HG03103 (cell line): Measurements from ENCODE around the gene C10orf95.

Source experiments
- ATAC-seq: cut with Tn5 transposase; IDR thresholded peaks from one replicate; pipeline ENCODE4 v1.9.1; 2021; ENCODE audit warnings: low read depth; ENCODE audit not compliant: unreplicated experiment

The C10orf95 gene

DNA sequence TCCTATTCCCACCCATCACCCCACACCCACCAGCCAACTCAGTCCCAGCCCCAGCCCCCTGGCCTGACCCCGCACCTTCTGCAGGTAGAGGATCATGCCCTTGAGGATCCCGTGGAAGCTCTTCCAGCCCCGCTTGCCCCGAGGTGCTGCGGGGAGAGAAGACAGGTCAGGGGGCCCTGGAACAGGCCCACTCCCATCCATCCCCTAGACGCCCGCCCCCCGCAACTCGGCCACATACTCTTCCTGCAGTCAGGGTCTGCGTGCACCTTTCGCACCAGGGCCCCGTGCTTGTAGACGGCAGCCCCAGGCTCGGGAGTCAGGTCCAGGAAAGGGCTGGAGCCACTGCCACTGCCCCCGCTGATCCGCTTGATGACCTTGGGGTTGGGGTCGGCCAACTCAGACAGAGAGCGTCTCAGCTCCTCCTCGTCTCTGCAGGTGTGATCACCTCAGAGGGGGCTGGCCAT lies 46.2 kb downstream of the C10orf95 start:
- no peak for ATAC-seq

DNA sequence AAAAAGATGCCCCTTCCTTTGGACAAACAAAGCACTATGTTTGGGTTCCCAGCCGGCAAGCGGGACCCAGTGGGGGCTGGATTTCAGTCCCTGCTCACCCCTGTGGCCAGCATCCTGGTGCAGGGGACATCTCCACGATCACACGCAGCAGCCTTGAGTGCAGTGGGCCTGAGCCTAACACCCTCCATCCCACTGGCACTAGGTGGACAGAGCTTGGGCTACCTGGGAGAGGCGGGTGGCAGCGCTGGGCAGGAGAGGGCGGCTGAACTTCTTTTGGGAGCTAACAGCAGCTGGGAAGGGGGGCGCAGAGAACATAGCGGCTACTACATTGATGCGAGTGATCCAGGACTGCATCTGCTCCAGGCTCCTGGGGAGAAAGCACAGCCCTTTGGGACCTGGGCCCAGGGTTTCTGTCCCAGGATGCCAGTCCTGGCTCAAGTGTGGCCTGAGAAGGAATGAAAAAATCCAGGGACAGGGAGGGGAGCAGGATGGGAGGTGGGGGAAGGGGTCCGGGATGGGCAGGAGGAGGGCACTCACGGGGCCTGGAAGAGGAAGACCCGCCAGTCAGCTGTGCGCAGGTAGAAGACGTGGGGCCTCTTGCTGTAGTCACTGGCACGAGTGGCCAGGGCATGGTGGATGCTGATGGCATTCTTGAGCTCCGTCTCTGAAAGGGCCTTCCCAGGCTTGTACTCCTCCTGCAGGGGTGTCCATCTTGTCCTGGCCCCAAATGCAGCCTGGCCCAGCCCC lies 46.8 kb downstream of the C10orf95 start:
- ATAC-seq, result no peak

DNA sequence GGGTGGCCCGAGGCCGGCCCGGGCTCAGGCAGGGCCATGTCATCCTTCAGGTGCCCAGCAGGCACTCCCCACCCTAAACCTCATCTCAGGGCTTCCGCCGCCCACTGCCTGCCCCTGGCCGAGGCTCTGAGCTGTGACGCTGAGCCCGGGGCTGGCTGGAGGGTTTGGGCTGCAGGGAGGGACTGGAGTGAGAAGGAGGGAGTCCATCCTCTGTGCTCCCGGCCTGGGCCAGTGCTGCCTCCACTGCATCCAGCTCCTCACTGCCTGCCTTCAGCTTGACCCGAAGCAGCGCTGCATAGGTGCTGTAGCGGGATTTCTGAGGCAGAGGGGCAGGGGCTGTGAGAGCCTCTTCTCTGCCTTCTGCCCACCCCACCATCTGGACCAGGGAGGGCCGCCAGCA lies 48.2 kb downstream of the C10orf95 start:
- ATAC-seq, result no peak

DNA sequence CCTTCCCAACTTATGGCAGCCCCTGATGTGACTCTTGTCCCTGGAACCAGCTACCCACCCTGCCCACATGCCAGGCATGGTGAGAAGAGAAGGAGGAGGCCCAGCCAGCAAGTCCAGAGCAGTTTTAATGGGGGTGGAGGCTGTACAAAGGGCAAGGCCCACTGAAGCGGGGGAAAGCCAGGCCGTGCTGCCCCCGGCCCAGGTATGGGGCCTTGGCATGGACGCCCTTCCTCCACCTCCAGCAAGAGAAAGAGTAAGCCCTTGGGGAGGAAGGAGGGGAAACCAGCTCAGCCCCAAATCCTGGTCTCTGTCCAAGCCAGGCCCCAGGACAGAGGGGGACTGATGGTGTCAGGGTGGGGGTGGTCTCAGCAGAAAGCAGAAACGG lies 48.8 kb downstream of the C10orf95 start:
- no peak for ATAC-seq

DNA sequence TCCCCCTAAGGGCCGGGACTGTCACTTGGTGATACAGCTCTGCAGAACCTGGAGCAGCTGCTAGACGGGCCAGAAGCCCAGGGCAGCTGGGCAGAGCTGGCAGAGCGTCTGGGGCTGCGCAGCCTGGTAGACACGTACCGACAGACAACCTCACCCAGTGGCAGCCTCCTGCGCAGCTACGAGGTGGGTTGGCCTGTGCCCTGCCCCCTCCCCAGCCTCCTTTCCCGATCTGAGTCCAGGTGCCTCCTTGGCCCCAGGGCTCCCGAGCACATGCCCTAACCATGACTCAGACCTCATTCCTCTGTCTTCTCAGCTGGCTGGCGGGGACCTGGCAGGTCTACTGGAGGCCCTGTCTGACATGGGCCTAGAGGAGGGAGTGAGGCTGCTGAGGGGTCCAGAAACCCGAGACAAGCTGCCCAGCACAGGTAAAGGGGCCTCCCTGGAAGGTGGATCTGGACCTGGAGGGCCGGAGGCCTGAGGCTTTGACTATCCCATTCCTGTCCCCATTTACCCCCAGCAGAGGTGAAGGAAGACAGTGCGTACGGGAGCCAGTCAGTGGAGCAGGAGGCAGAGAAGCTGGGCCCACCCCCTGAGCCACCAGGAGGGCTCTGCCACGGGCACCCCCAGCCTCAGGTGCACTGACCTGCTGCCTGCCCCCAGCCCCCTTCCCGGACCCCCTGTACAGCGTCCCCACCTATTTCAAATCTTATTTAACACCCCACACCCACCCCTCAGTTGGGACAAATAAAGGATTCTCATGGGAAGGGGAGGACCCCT lies 49.4 kb downstream of the C10orf95 start:
- ATAC-seq, result no peak

DNA sequence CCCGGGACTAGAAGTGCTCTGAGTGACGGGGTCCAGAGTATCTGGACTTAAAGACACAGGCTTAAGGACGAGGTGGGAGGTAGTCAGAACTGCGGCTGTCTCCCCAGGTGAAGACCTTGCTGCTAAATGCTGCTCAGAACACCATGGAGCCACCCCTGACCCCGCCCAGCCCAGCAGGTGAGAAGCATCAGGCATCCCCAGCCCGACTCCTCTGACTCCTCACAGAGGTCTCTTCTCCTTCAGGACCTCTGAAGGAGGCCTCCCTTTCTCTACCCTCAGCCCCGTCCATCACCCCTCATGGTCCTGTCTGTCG lies 50.0 kb downstream of the C10orf95 start:
- ATAC-seq, result no peak

DNA sequence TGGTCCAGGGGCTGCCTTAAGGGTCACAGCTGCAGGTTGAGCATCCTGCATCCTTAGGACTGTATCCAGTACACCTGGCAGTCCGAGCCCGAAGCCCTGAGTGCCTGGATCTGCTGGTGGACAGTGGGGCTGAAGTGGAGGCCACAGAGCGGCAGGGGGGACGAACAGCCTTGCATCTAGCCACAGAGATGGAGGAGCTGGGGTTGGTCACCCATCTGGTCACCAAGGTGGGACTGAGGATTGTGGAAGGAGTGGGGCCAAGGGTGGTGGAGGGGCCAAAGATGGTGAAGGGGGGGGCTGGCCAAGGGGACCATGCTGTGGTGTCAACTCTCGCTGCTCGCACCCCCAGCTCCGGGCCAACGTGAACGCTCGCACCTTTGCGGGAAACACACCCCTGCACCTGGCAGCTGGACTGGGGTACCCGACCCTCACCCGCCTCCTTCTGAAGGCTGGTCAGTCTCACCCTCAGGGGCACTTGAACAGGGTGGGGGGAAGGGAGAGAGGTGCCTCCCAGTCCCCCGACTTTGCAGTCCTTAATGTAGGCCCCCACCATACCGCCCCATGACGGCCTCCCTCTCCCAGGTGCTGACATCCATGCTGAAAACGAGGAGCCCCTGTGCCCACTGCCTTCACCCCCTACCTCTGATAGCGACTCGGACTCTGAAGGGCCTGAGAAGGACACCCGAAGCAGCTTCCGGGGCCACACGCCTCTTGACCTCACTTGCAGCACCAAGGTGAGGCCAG lies 50.6 kb downstream of the C10orf95 start:
- no peak for ATAC-seq

DNA sequence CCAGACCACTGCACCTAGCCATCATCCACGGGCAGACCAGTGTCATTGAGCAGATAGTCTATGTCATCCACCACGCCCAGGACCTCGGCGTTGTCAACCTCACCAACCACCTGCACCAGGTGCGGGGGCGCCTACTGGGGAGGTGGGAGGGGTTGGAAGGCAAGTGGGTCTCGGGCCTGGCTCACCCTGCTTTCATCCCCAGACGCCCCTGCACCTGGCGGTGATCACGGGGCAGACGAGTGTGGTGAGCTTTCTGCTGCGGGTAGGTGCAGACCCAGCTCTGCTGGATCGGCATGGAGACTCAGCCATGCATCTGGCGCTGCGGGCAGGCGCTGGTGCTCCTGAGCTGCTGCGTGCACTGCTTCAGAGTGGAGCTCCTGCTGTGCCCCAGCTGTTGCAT lies 51.3 kb downstream of the C10orf95 start:
- no peak for ATAC-seq
